K562 (cell line): ENCODE measurements around the gene ZMIZ1. TPM values are rescaled to one million over a fixed set of nuclear protein-coding genes. Genes with fewer than 3 reads are reported as not detected.

Source experiments
- ATAC-seq: fragments of 200-7000 bp; cut with Tn5 transposase; 3 replicates; pipeline ENCODE4 v1.9.1; 2020; ENCODE audit warnings: moderate library complexity
- BruUV-seq: library from RNA; stranded (reverse); fragments of 400-500 nt; replicated peaks from 2 replicates; lab custom pipeline; 2021; lab: Mats Ljungman, UMichigan
- CTCF ChIA-PET: fragments of 300-600 bp; formaldehyde crosslinking; extraction: SDS; loops from one replicate; lab custom pipeline; 2021; ENCODE audit warnings: low intra/inter-chr PET ratio; lab: Yijun Ruan, JAX
- POLR2A ChIA-PET: fragments of 300-600, 350-650 bp; sonication (Branson Sonifier 250); formaldehyde crosslinking; extraction: SDS; loops from one replicate; lab custom pipeline; 2021; ENCODE audit warnings: antibody characterized with exemption, inconsistent platforms; lab: Yijun Ruan, JAX
- DNase-seq, 4 experiments: peaks; one replicate each; pipeline versions ENCODE4 v3.0.0 to v3.0.0-alpha.2; 2011 to 2018; ENCODE audit warnings: low spot score in 3 of 4, mixed read lengths in 3 of 4; ENCODE audit errors: extremely low read depth in 1 of 4
- FAIRE-seq: peaks from 2 replicates; lab custom pipeline; 2011; peaks lifted over from hg19 to GRCh38; lab: Jason Lieb, UNC
- H2AFZ ChIP-seq: 2 replicates; pipeline ENCODE4 v1.6.0; 2011; ENCODE audit warnings: low read depth, low read length, control low read depth, inconsistent platforms
- H3K27ac ChIP-seq: fragments of 200-600 bp; 3 replicates; pipeline ENCODE4 v1.8.0; 2011; ENCODE audit warnings: low read depth, mild to moderate bottlenecking, control low read depth, inconsistent platforms, low read length, moderate library complexity, mixed read lengths; ENCODE audit errors: extremely low read depth
- H3K27me3 ChIP-seq, 2 experiments: fragments of 300-600 bp in 1 of 2; 2 replicates in 1 of 2; 3 replicates in 1 of 2; pipeline versions ENCODE4 v1.6.0 to v1.8.0; 2011; ENCODE audit warnings: inconsistent platforms in 2 of 2, low read length in 2 of 2, mild to moderate bottlenecking in 1 of 2, mixed read lengths in 1 of 2, moderate library complexity in 1 of 2; ENCODE audit not compliant: control insufficient read depth in 2 of 2, insufficient read depth in 2 of 2
- H3K36me3 ChIP-seq: fragments of 300-600 bp; 3 replicates; pipeline ENCODE4 v1.8.0; 2011; ENCODE audit warnings: mild to moderate bottlenecking, low read length, inconsistent platforms; ENCODE audit not compliant: control insufficient read depth, insufficient read depth
- H3K4me1 ChIP-seq, 2 experiments: fragments of 200-600 bp in 1 of 2; replicated peaks in 1 of 2; 2 replicates in 1 of 2; 3 replicates in 1 of 2; pipeline versions ENCODE4 v1.5.1 to v1.8.0; 2011; ENCODE audit warnings: inconsistent platforms in 2 of 2, low read length in 2 of 2, mild to moderate bottlenecking in 1 of 2, mixed read lengths in 1 of 2, moderate library complexity in 1 of 2; ENCODE audit not compliant: control insufficient read depth in 2 of 2, insufficient read depth in 2 of 2
- H3K4me2 ChIP-seq: 2 replicates; pipeline ENCODE4 v1.6.1; 2011; ENCODE audit warnings: low read length, control low read depth, inconsistent platforms, mixed read lengths; ENCODE audit not compliant: insufficient read depth
- H3K4me3 ChIP-seq: fragments of 200-600 bp; sonication (generic), shearing (Covaris generic); 2 replicates; pipeline ENCODE4 v1.5.1; 2016; ENCODE audit warnings: control low read depth, inconsistent platforms
- H3K79me2 ChIP-seq: fragments of 200-600 bp; 3 replicates; pipeline ENCODE4 v1.8.0; 2011; ENCODE audit warnings: low read length, inconsistent platforms; ENCODE audit not compliant: control insufficient read depth, insufficient read depth
- H3K9ac ChIP-seq, 2 experiments: 2 replicates each; pipeline versions ENCODE4 v1.6.0 to v1.6.1; 2011; ENCODE audit warnings: low read depth in 2 of 2, low read length in 2 of 2, control low read depth in 1 of 2, inconsistent platforms in 1 of 2, mild to moderate bottlenecking in 1 of 2, mixed read lengths in 1 of 2; ENCODE audit not compliant: insufficient read depth in 1 of 2
- H3K9me1 ChIP-seq: one replicate; pipeline ENCODE4 v1.6.0; 2011; ENCODE audit warnings: inconsistent platforms, mild to moderate bottlenecking, low read length, moderate library complexity; ENCODE audit not compliant: control insufficient read depth, insufficient read depth
- H3K9me3 ChIP-seq: replicated peaks from 2 replicates; pipeline ENCODE4 v1.5.1; 2011; ENCODE audit warnings: low read depth, low read length, inconsistent platforms; ENCODE audit not compliant: control insufficient read depth, insufficient read depth
- H4K20me1 ChIP-seq: replicated peaks from 2 replicates; pipeline ENCODE4 v1.6.1; 2011; ENCODE audit warnings: low read length, inconsistent platforms, mixed read lengths; ENCODE audit not compliant: control insufficient read depth, insufficient read depth
- NFIC ChIP-seq: fragments of 450-650 bp; IDR thresholded peaks from 2 replicates; pipeline ENCODE4 v1.6.1; 2017; ENCODE audit warnings: mild to moderate bottlenecking, inconsistent platforms
- TSC22D4 ChIP-seq: fragments of 450-650 bp; IDR thresholded peaks from 2 replicates; pipeline ENCODE4 v1.6.1; 2016; ENCODE audit warnings: missing genetic modification characterization, missing biosample characterization, control low read depth
- ZBTB17 ChIP-seq: fragments of 450-650 bp; formaldehyde crosslinking; IDR thresholded peaks from 2 replicates; pipeline ENCODE4 v1.4.0; 2020; ENCODE audit warnings: mild to moderate bottlenecking
- ZNF23 ChIP-seq: fragments of 250-450 bp; sonication (Bioruptor Pico); IDR thresholded peaks from 2 replicates; pipeline ENCODE4 v1.4.0; 2020; ENCODE audit warnings: mild to moderate bottlenecking
- WGBS: fragments of 100-300 bp; shearing (Covaris generic); methylation state at CpG from one replicate; pipeline ENCODE4 v1.1.6; 2016; ENCODE audit warnings: low coverage, mixed read lengths; ENCODE audit not compliant: insufficient coverage; ENCODE audit errors: missing lambda C conversion rate; 5-methylcytosine and 5-hydroxymethylcytosine counted together
- in situ Hi-C: fragments of 300-500 bp; cut with MboI; formaldehyde crosslinking; loops from 4 replicates; pipeline ENCODE4 v1.15.0; 2018; ENCODE audit warnings: inconsistent platforms, mixed read lengths
- intact Hi-C: fragments of 100-400 bp; cut with micrococcal nuclease; formaldehyde crosslinking; loops from 2 replicates; pipeline ENCODE4 v1.14.2; 2022
- polyA plus RNA-seq, 8 experiments: library from polyadenylated mRNA; depleted of rRNA in 4 of 8; stranded (reverse) in 5 of 8; unstranded in 3 of 8; fragments of >200 nt; fragmentation: Nextera tagmentation in 2 of 8; fragmentation: Illumina TruSeq in 1 of 8; extraction: Ambion mirVana in 2 of 8; extraction: Trizol in 1 of 8; gene quantifications; 2 replicates each; pipeline versions ENCODE4 v1.2.1 to v1.2.3, GENCODE V29; 2011 to 2014; ENCODE audit warnings: inconsistent platforms in 1 of 8, missing spikeins in 1 of 8
- total RNA-seq, 7 experiments: library from RNA; depleted of rRNA in 6 of 7; stranded (reverse); fragments of >200 nt in 6 of 7; fragmentation: Illumina TruSeq in 2 of 7; extraction: Trizol in 2 of 7; gene quantifications; 2 replicates each; pipeline versions ENCODE4 v1.2.1 to v1.2.3, GENCODE V29; 2011 to 2021; ENCODE audit warnings: low replicate concordance in 1 of 7

ZMIZ1 gene
- total and polyA plus RNA-seq, 9 of the 15 experiments (the other 6 are each of a cell fraction or from before 2014, with no cell fraction given): 1.0 to 37.3 (median 4.3) TPM

DNA sequence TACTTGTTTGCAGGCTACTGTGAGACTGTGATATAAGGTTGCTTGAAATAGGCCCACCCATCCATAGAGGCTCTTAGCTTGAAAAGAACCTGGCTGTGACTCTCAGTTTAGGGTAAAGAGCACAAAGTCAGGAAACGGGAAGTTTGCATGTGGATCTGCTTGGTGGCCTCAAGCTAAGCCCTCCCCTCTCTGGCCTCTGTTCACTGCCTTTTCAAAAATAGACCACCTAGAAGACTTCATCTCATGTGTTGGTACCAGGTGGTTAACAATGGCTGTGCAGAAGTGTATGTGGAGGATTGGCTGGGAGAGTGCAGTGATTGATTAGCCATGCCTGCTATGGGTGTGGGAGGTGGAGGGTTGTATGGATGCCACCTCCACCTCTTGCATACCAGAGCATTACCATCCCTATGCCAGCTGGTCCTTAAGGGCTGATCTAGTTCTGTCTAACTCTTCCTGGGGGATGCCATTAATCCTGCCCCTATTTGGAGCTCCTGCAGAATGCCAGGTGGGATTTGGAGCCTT is 122.0 kb downstream of the ZMIZ1 start (continued):
- TF ChIP-seq ZBTB17 (CRISPR knock-in tag) (peak; percentile 94), ZNF23 (CRISPR knock-in tag) (peak; percentile 92)
- TF ChIP-seq, all 486 proteins: peak for 4

DNA sequence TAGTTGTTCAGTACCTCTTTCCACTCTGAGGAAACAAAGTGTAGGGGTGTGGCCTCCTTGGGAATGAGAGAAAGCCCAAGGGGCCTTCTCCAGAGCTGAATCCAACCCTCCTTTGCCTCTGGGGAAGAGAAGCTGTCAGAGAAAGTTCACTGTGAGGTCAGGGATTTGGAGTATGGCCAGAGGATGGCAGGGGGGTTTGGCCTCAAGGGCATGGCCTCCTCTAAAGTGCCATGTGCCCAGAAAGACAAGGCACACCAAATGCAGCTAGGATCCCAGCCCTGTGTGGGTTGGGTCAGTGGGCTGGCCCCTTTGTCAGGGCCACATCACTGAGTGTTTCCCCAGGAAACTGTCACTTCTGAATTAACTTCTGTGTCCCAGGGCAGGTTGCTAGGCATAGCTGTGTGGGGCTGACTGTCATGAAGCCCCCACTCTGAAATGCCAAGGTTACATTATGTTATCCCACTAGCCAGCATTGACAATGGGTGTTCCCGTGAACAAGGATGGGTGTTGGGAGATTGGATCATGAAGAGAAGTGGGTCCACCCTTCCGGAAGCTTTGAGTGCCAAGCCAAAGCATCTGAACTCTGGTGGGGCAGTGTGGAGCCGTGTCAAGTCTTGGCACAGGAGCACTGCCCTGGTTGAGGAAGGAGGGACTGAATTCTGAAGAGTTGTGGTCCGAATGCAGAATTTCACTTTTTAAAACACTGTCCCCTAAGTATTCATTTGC is 123.3 kb downstream of the ZMIZ1 start:
- H3K4me3 ChIP-seq: no peak overlapping the region
- H3K9me1 ChIP-seq: peaks cover 5% of the 10 kb centered on the region
- no peak for ATAC-seq
- H3K36me3 ChIP-seq: peaks cover 23% of the 10 kb centered on the region
- TF ChIP-seq TSC22D4 (tag): no peak
- TF ChIP-seq NFIC: peak; percentile 43; the same call in 1 of the 2 replicates
- TF ChIP-seq, all 486 proteins: peak for 1
- Histone ChIP-seq H4K20me1 (peaks cover 21% of the 10 kb centered on the region; the same call in 1 of the 2 replicates), H2AFZ (no peak overlapping the region), H3K27ac (no peak overlapping the region), H3K27me3 (no peaks in the 10 kb centered on the region), H3K9me3 (no peaks in the 10 kb centered on the region), H3K9ac (peak overlapping the region in 1 of 2 experiments; percentile 9; a peak in 1 of 4 replicates), H3K4me2 (no peak overlapping the region), H3K4me1 (peaks cover 42 to 58% of the 10 kb centered on the region in 2 experiments), H3K79me2 (no peaks in the 10 kb centered on the region)
- intact Hi-C loops (loop anchor here (10.0 kb wide), 3 partner anchors 337 to 977 kb away; no protein-coding TSS in a partner anchor), in situ Hi-C loops (loop anchor here (25.0 kb wide), 2 partner anchors 105 to 1155 kb away; partner anchors contain the start of genes POLR3A and RPS24)
- BruUV-seq: no TSS peak
- WGBS: 69% methylated on average over 4 of the region's 4 CpGs
- no peak for FAIRE-seq
- no peak for DNase-seq
- ChIA-PET CTCF (no interaction called here), POLR2A (interaction anchor here (0.6 to 0.7 kb wide), 2 partner anchors 44 to 730 kb away, joined by 4 read pairs; no protein-coding TSS in a partner anchor)
